HepG2 (cell line): ENCODE results near the gene IFNA21. TPM values are rescaled to one million over a fixed set of nuclear protein-coding genes. Genes with fewer than 3 reads are reported as not detected.

Experiments
- CAMTA2 ChIP-seq: sonication (generic); formaldehyde crosslinking; IDR thresholded peaks from 2 replicates; pipeline ENCODE4 v1.4.0; 2020; ENCODE audit warnings: mild to moderate bottlenecking, missing genetic modification reagents, borderline replicate concordance
- MYC ChIP-seq: sonication (generic); formaldehyde crosslinking; IDR thresholded peaks from 2 replicates; pipeline ENCODE4 v1.9.0; 2021; ENCODE audit warnings: missing genetic modification reagents, borderline replicate concordance
- PRPF4 ChIP-seq: fragments of 200-400 bp; formaldehyde crosslinking; IDR thresholded peaks from 2 replicates; pipeline ENCODE4 v1.6.1; 2016; ENCODE audit warnings: low read length, low read depth; ENCODE audit not compliant: poor library complexity, severe bottlenecking
- polyA plus RNA-seq, 8 experiments: library from polyadenylated mRNA; depleted of rRNA in 3 of 8; stranded (reverse) in 7 of 8; unstranded in 1 of 8; fragments of >200 nt; fragmentation: Illumina TruSeq in 4 of 8; extraction: Trizol in 4 of 8; gene quantifications; 2 replicates each; pipeline versions ENCODE4 v1.2.1 to v1.2.3, GENCODE V29; 2011 to 2016; ENCODE audit warnings: low read depth in 4 of 8, missing spikeins in 1 of 8, mixed read lengths in 1 of 8; ENCODE audit not compliant: insufficient read depth in 1 of 8
- total RNA-seq, 5 experiments: library from RNA; depleted of rRNA; stranded (reverse); fragments of >200 nt; fragmentation: Illumina TruSeq; extraction: Trizol; gene quantifications; 2 replicates each; pipeline ENCODE4 v1.2.3, GENCODE V29; 2016; ENCODE audit warnings: low read depth in 1 of 5
- TF ChIP-seq, protein P1 (sequence below): sonication (generic); formaldehyde crosslinking; IDR thresholded peaks from 2 replicates; pipeline ENCODE4 v1.4.0; 2020; ENCODE audit warnings: mild to moderate bottlenecking, missing genetic modification reagents
- TF ChIP-seq, protein P2 (sequence below): sonication (generic); formaldehyde crosslinking; IDR thresholded peaks from 2 replicates; pipeline ENCODE4 v1.4.0; 2020; ENCODE audit warnings: missing genetic modification reagents, borderline replicate concordance

IFNA21 gene
- total and polyA plus RNA-seq, 2 of the 13 experiments (the other 11 are each of a cell fraction or from before 2014, with no cell fraction given), result not detected

DNA sequence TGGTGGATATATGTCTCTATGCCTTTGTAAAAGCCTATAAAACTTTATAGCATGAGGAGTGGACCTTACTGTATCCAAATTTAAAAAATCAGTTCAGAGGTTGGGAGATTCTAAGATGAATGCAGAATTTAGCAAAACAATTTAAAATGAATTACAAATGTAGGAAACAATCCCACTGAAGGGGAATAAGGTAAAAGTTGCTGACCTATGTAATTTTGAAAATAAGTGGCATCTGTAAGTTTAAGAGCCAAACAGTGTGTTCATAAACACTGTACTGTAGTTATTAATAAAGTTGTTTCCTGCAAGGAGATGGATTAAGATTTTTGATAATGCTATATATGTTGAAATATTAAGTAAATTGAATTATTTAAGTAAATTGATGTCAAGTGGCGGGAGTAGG, 29.4 kb downstream of the IFNA21 start (continued):
- TF ChIP-seq, protein P1, sequence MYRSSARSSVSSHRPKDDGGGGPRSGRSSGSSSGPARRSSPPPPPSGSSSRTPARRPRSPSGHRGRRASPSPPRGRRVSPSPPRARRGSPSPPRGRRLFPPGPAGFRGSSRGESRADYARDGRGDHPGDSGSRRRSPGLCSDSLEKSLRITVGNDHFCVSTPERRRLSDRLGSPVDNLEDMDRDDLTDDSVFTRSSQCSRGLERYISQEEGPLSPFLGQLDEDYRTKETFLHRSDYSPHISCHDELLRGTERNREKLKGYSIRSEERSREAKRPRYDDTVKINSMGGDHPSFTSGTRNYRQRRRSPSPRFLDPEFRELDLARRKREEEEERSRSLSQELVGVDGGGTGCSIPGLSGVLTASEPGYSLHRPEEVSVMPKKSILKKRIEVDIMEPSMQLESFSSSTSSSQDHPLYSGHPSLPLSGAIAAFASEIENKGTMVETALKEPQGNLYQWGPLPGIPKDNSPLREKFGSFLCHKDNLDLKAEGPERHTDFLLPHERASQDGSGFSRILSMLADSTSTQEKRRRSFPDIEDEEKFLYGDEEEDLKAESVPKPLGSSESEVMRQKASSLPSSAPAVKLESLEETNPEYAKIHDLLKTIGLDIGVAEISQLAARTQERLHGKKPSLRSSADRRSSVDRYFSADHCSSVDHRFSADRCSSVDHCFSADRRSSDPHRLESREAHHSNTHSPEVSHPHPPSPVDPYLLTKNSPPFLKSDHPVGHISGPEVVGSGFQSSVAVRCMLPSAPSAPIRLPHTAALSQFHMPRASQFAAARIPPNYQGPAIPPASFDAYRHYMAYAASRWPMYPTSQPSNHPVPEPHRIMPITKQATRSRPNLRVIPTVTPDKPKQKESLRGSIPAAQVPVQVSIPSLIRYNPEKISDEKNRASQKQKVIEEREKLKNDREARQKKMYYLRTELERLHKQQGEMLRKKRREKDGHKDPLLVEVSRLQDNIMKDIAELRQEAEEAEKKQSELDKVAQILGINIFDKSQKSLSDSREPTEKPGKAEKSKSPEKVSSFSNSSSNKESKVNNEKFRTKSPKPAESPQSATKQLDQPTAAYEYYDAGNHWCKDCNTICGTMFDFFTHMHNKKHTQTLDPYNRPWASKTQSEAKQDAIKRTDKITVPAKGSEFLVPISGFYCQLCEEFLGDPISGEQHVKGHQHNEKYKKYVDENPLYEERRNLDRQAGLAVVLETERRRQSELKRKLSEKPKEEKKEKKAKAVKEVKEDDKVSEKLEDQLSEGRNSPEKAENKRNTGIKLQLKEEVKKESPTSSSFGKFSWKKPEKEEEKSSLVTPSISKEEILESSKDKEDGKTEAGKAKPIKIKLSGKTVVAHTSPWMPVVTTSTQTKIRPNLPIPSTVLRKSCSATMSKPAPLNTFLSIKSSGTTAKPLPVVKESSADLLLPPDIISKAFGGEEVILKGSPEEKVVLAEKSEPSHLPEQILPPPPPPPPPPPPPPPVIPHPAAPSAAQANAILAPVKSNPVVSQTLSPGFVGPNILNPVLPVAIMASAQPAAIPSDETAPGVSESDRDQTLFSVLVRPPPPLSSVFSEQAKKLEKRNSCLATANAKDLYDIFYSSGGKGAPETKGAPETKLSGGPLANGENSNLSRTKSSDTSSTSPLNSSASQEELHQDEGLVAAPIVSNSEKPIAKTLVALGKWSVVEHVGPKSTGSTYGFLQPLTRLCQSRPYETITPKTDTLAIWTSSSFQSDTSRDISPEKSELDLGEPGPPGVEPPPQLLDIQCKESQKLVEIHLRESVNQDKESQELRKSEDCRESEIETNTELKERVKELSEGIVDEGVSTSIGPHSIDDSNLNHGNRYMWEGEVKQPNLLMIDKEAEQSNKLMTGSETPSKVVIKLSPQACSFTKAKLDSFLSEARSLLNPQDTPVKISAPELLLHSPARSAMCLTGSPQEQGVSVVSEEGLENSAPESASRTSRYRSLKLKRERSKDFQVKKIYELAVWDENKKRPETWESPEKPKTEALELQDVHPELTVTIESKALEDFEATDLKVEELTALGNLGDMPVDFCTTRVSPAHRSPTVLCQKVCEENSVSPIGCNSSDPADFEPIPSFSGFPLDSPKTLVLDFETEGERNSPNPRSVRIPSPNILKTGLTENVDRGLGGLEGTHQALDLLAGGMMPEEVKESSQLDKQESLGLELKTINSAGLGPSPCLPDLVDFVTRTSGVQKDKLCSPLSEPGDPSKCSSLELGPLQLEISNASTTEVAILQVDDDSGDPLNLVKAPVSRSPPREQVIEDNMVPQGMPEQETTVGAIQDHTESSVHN (CRISPR knock-in tag), result no peak
- TF ChIP-seq, protein P2, sequence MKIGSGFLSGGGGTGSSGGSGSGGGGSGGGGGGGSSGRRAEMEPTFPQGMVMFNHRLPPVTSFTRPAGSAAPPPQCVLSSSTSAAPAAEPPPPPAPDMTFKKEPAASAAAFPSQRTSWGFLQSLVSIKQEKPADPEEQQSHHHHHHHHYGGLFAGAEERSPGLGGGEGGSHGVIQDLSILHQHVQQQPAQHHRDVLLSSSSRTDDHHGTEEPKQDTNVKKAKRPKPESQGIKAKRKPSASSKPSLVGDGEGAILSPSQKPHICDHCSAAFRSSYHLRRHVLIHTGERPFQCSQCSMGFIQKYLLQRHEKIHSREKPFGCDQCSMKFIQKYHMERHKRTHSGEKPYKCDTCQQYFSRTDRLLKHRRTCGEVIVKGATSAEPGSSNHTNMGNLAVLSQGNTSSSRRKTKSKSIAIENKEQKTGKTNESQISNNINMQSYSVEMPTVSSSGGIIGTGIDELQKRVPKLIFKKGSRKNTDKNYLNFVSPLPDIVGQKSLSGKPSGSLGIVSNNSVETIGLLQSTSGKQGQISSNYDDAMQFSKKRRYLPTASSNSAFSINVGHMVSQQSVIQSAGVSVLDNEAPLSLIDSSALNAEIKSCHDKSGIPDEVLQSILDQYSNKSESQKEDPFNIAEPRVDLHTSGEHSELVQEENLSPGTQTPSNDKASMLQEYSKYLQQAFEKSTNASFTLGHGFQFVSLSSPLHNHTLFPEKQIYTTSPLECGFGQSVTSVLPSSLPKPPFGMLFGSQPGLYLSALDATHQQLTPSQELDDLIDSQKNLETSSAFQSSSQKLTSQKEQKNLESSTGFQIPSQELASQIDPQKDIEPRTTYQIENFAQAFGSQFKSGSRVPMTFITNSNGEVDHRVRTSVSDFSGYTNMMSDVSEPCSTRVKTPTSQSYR (CRISPR knock-in tag), result no peak
- TF ChIP-seq PRPF4 (no peak), MYC (no peak), CAMTA2 (CRISPR knock-in tag) (no peak)
